AG10803 (cell line): Measurements from ENCODE around the gene CDK18.

ENCODE experiments used
- DNase-seq: peaks from one replicate; pipeline ENCODE4 v3.0.0; 2010; ENCODE audit warnings: low read depth
- H3K4me3 ChIP-seq: 2 replicates; pipeline ENCODE4 v1.5.1; 2011; ENCODE audit warnings: mild to moderate bottlenecking, low read length, control low read depth
- TF ChIP-seq, protein P1 (sequence below): conservative IDR thresholded peaks from 2 replicates; pipeline ENCODE4 v1.5.1; 2011; ENCODE audit warnings: mild to moderate bottlenecking, low read length, control low read depth, inconsistent platforms

CDK18 gene

DNA sequence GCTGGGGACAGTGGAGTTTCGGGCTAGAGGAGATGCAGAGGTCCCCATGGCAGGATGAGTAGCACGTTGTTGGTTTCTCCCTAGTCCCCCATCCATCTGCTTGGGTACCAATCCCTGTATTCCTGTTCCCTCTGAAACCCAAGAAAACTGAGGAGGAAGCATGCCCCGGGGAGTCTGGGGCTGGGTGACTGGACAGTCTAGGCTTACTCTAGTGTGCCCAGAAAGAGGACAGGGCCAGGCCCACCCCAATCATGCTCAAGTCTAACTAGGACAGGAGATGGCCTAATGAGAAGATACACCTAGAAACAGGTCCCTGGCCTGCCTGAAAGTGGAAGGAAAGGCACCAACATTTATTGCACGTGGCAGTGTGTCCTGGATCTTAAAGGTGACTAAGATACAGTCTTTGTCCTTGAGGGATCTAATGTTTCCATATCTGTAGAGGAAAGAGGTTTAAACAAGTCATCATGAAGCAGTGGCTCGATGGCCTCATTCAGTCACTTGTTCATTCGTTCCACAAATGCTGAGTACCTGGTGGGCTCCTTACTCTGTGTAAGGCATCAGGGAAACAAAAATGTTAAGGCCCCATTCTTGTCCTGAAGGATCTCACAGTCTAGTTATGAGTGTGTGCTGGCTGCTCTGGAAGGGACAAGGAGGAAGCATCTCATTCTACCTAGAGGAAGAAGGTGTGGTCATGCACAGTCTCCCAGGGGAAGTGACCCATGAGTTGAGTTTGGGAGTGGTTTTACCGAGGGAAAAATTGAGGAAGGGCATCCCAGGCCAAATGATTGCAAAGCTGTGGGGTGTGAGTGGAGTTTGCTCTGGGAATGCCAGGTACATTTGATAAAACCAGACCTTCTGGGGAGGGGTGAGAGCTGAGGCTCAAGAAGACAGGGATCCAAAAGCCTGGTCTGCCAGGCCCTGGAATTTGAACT is 10.0 kb downstream of the CDK18 start:
- no peak for DNase-seq
- H3K4me3 ChIP-seq, result no peak overlapping the region
- TF ChIP-seq, protein P1, sequence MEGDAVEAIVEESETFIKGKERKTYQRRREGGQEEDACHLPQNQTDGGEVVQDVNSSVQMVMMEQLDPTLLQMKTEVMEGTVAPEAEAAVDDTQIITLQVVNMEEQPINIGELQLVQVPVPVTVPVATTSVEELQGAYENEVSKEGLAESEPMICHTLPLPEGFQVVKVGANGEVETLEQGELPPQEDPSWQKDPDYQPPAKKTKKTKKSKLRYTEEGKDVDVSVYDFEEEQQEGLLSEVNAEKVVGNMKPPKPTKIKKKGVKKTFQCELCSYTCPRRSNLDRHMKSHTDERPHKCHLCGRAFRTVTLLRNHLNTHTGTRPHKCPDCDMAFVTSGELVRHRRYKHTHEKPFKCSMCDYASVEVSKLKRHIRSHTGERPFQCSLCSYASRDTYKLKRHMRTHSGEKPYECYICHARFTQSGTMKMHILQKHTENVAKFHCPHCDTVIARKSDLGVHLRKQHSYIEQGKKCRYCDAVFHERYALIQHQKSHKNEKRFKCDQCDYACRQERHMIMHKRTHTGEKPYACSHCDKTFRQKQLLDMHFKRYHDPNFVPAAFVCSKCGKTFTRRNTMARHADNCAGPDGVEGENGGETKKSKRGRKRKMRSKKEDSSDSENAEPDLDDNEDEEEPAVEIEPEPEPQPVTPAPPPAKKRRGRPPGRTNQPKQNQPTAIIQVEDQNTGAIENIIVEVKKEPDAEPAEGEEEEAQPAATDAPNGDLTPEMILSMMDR, result no peak

DNA sequence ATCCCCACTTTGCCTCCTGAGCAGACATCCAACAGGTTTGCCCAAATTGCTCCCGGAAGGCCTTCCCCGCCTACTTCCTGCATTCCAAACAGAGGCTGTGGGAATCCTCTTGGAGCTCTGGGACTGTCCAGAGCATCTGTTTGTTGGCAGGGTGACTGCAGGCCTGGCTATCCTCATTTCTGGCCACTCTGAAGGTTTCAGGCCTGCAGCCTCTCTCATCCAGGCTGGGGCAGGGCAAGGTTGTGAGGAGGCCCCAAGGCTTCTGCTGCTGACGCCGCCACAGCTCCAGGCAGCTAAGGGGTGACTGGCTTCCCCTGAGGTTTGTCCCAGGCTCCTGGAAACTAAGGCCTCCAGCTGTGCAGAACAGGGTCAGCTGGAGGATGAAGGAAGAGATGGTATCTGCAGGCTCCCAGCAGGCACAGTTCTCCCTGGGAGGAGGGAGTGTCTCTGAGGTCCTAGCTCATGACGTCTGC is 11.3 kb downstream of the CDK18 start:
- no peak overlapping the region for H3K4me3 ChIP-seq
- peak; percentile 42 for DNase-seq
- TF ChIP-seq, protein P1, result no peak

DNA sequence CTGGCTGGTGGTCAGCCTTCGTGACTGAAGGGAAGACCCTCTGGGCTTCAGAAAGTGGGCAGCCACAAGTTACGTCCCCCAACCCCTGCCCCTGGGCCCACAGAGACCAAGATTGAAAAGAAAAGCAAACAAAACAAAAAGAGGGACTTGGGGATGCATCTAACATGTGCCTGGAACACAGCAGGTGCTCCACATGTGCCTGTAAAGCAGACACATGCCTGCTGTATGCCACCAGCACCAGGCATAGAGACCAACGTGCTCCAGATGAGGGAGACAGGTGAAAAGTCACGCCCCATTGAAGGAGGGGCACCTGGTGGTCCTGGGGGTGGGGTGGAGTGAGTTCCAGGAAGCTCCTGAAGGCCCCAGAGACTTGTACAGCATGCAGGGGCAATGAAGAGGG is 11.9 kb downstream of the CDK18 start:
- H3K4me3 ChIP-seq, result no peak overlapping the region
- DNase-seq, result no peak
- TF ChIP-seq, protein P1, result no peak

DNA sequence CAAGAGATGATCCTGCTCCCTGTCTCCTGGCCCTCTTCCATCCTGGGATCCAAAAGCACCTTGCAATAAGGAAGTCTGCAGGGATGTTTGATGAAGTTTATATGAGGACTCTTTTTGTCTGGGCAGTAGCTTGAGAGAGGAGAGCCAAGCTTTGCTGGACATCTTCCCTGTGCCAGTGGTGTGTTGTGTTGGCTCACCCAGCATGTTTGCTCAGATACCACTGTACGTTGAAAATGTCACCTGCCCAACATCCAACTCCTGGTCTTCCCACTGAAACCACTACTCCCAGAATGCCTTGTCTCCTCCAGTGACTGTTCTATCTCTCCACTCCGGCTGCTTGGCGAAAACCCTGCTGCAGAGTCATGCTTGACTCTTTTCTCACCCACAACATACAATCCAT is 12.8 kb downstream of the CDK18 start:
- TF ChIP-seq, protein P1, result no peak
- DNase-seq, result no peak
- no peak overlapping the region for H3K4me3 ChIP-seq

DNA sequence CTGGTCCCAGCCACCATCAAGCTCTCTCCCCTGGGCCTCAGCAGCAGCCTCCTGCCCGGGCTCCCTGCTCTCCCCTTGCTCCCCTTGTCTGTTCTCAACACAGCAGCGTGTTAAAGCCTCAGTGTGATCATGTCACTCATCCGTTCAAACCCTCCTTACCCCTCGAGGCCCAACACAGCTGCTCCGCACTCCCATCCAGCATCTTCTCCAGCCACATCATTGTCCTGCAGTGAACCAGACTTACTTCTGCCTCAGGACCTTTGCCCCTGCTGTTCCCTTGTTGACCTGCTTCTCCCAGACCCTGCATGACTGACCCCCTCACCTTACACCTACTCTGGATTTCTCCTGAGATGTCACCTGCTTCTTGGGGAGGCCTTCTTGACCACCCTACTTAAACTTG is 13.3 kb downstream of the CDK18 start:
- H3K4me3 ChIP-seq, result no peak overlapping the region
- no peak for DNase-seq
- TF ChIP-seq, protein P1, result no peak

DNA sequence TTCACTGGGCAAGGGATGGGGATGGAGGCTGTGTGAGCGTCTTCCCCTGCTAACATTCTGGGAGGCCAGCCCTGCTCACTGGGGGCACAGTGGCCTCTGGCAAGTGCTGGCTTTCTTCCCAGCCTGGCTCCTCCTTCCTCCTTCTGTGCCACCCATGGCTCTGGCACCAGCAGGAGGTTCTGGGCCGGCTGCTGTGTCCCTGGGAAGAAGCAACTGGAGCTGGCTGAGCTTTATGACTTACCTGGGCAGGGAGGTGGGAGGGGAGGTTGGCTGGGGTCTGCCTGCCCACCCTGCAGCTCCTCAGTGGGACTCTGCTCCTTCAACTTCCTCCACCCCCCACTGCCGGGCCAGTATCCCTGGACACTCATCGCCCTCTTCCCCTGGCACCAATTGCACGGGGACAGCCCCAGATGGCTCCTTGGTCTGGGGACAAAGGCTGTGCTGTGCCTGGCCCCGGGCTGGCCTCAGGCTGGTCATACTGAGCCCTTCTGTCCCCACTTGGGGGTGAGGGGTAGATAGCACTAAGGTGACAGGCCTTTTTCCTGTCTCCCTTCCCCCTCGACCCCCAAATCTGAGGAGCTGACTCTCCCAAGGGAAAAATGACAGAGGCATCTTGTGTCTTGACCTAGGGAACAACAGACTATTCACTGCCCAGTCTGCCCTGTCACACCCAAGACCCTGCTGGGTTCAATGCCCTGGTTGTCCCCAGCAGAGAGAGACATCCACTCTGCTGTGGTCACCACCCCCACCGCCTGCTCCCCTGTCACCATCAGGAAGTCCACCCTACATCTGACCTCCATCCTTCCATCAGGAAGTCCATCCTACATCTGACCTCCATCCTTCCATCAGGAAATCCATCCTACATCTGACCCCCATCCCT is 14.4 kb downstream of the CDK18 start:
- no peak overlapping the region for H3K4me3 ChIP-seq
- DNase-seq, result no peak
- TF ChIP-seq, protein P1, result no peak
